ENCODE results near the gene KLHDC4.

GRCh38 chr16:87697792-87698191 lies 68.0 kb downstream of the KLHDC4 start:
- TF ChIP-seq CTCF (IDR thresholded peaks at IDR 0.05; ENCODE audit: low read length) (no peak), EZH2 (optimal IDR thresholded peaks at IDR 0.05; ENCODE audit: low read depth, low read length) (no peak)

All from MM.1S (cell line).